Loucy (cell line): Measurements from ENCODE around the gene PATE2.

Source experiments
- H2AFZ ChIP-seq: fragments of 200-600 bp; sonication (generic); 2 replicates; pipeline ENCODE4 v1.6.0; 2016; ENCODE audit warnings: antibody characterized with exemption, mild to moderate bottlenecking, low read length, moderate library complexity
- H3F3A ChIP-seq: fragments of 200-600 bp; 2 replicates; pipeline ENCODE4 v1.6.0; 2016; ENCODE audit warnings: antibody characterized with exemption, low read depth, mild to moderate bottlenecking
- H3K27me3 ChIP-seq: fragments of 200-600 bp; sonication (generic); 2 replicates; pipeline ENCODE4 v1.6.1; 2014; ENCODE audit warnings: low read length, mild to moderate bottlenecking; ENCODE audit not compliant: insufficient read depth, poor library complexity, severe bottlenecking
- H3K36me3 ChIP-seq: fragments of 200-600 bp; sonication (generic); 2 replicates; pipeline ENCODE4 v1.6.1; 2016; ENCODE audit warnings: low read length; ENCODE audit not compliant: insufficient read depth
- H3K4me1 ChIP-seq: fragments of 200-600 bp; sonication (generic); 2 replicates; pipeline ENCODE4 v1.5.1; 2014; ENCODE audit warnings: low read length, mild to moderate bottlenecking; ENCODE audit not compliant: insufficient read depth, poor library complexity, severe bottlenecking
- H3K4me2 ChIP-seq: fragments of 200-600 bp; sonication (generic); 2 replicates; pipeline ENCODE4 v1.6.0; 2014; ENCODE audit warnings: antibody characterized with exemption, low read length, low read depth, mild to moderate bottlenecking; ENCODE audit not compliant: poor library complexity, severe bottlenecking
- H3K4me3 ChIP-seq: fragments of 200-600 bp; sonication (generic); 2 replicates; pipeline ENCODE4 v1.5.1; 2014; ENCODE audit warnings: low read length, mild to moderate bottlenecking, mixed read lengths; ENCODE audit not compliant: poor library complexity, severe bottlenecking
- H3K79me2 ChIP-seq: fragments of 200-600 bp; sonication (generic); 2 replicates; pipeline ENCODE4 v1.6.1; 2014; ENCODE audit warnings: low read length; ENCODE audit not compliant: insufficient read depth
- H3K9ac ChIP-seq: fragments of 200-600 bp; sonication (generic); 2 replicates; pipeline ENCODE4 v1.6.0; 2014; ENCODE audit warnings: mild to moderate bottlenecking, low read depth, low read length, moderate library complexity; ENCODE audit not compliant: poor library complexity, severe bottlenecking
- H3K9me2 ChIP-seq: fragments of 200-600 bp; sonication (generic); replicated peaks from 2 replicates; pipeline ENCODE4 v1.6.1; 2016; ENCODE audit warnings: low read depth, low read length, mixed read lengths
- H3K9me3 ChIP-seq: fragments of 200-600 bp; sonication (generic); 2 replicates; pipeline ENCODE4 v1.6.1; 2014; ENCODE audit warnings: mild to moderate bottlenecking, antibody characterized with exemption, low read length, low read depth; ENCODE audit not compliant: insufficient read depth
- H4K20me1 ChIP-seq: fragments of 200-600 bp; sonication (generic); 2 replicates; pipeline ENCODE4 v1.6.0; 2014; ENCODE audit warnings: antibody characterized with exemption, low read length, mild to moderate bottlenecking; ENCODE audit not compliant: insufficient read depth, poor library complexity, severe bottlenecking
- CTCF ChIP-seq: fragments of 200-600 bp; sonication (generic); conservative IDR thresholded peaks from 2 replicates; pipeline ENCODE4 v1.5.1; 2014; ENCODE audit warnings: mild to moderate bottlenecking, antibody characterized with exemption, low read length
- EZH2phosphoT487 ChIP-seq: fragments of 200-600 bp; IDR thresholded peaks from 2 replicates; pipeline ENCODE4 v1.6.1; 2018; ENCODE audit warnings: antibody characterized with exemption, mild to moderate bottlenecking, moderate library complexity, borderline replicate concordance

Gene PATE2

GRCh38 chr11:125728969-125729368, 49.7 kb downstream of the PATE2 start:
- Histone ChIP-seq H3K9ac (no peak overlapping the region), H3K9me3 (no peaks in the 10 kb centered on the region), H3K36me3 (no peaks in the 10 kb centered on the region), H3F3A (no peaks in the 10 kb centered on the region), H3K4me2 (no peak overlapping the region), H3K4me1 (peaks cover 15% of the 10 kb centered on the region), H2AFZ (no peak overlapping the region), H3K27me3 (no peaks in the 10 kb centered on the region), H3K4me3 (no peak overlapping the region), H3K79me2 (no peaks in the 10 kb centered on the region), H4K20me1 (no peaks in the 10 kb centered on the region), H3K9me2 (no peaks in the 10 kb centered on the region)
- TF ChIP-seq EZH2phosphoT487, result no peak
- no peak for TF ChIP-seq CTCF
